GM12878 (cell line): ENCODE results near the gene MAP2K2. TPM values are rescaled to one million over a fixed set of nuclear protein-coding genes. Genes with fewer than 3 reads are reported as not detected.

Experiments
- ATAC-seq: fragments of 200-7000 bp; cut with Tn5 transposase; 3 replicates; pipeline ENCODE4 v1.9.1; 2020; ENCODE audit warnings: mild to moderate bottlenecking, moderate library complexity
- BruUV-seq: library from RNA; stranded (reverse); fragments of 400-500 nt; replicated peaks from 2 replicates; lab custom pipeline; 2021; lab: Mats Ljungman, UMichigan
- CTCF ChIA-PET: fragments of 300-600 bp; sonication (Branson Sonifier 250); formaldehyde crosslinking; extraction: SDS; loops from one replicate; lab custom pipeline; 2021; ENCODE audit warnings: inconsistent platforms; lab: Yijun Ruan, JAX
- POLR2A ChIA-PET: fragments of 350-600 bp; formaldehyde crosslinking; extraction: SDS; loops from one replicate; lab custom pipeline; 2021; ENCODE audit warnings: inconsistent platforms; lab: Charles Lee
- RAD21 ChIA-PET: fragments of 300-600 bp; sonication (Branson Sonifier 250); formaldehyde crosslinking; loops from one replicate; lab custom pipeline; 2023; ENCODE audit warnings: antibody characterized with exemption; ENCODE audit not compliant: unreplicated experiment; lab: Charles Lee
- SMC1A ChIA-PET: fragments of 300-600 bp; sonication (Branson Sonifier 250); formaldehyde crosslinking; loops from one replicate; lab custom pipeline; 2023; ENCODE audit not compliant: unreplicated experiment, uncharacterized antibody; lab: Charles Lee
- DNase-seq: peaks from one replicate; pipeline ENCODE4 v3.0.0-alpha.2; 2011; ENCODE audit warnings: low read depth, low spot score
- FAIRE-seq: peaks from 3 replicates; lab custom pipeline; 2011; peaks lifted over from hg19 to GRCh38; lab: Jason Lieb, UNC
- H2AFZ ChIP-seq: 2 replicates; pipeline ENCODE4 v1.6.0; 2011; ENCODE audit warnings: low read depth, low read length, control low read depth; ENCODE audit not compliant: control insufficient read depth
- H3K27ac ChIP-seq: 2 replicates; pipeline ENCODE4 v1.5.1; 2011; ENCODE audit warnings: control low read depth; ENCODE audit not compliant: control insufficient read depth, insufficient read depth
- H3K27me3 ChIP-seq, 2 experiments: replicated peaks in 1 of 2; 2 replicates each; pipeline versions ENCODE4 v1.6.0 to v1.6.1; 2011; ENCODE audit warnings: low read length in 1 of 2; ENCODE audit not compliant: control insufficient read depth in 2 of 2, insufficient read depth in 2 of 2
- H3K36me3 ChIP-seq, 2 experiments: 2 replicates each; pipeline ENCODE4 v1.5.1; 2011; ENCODE audit warnings: low read length in 1 of 2; ENCODE audit not compliant: control insufficient read depth in 2 of 2, insufficient read depth in 2 of 2
- H3K4me1 ChIP-seq: 2 replicates; pipeline ENCODE4 v1.6.1; 2011; ENCODE audit warnings: mild to moderate bottlenecking, low read length, moderate library complexity, mixed read lengths; ENCODE audit not compliant: control insufficient read depth, insufficient read depth
- H3K4me2 ChIP-seq: 2 replicates; pipeline ENCODE4 v1.6.0; 2011; ENCODE audit warnings: control low read depth; ENCODE audit not compliant: control insufficient read depth, insufficient read depth
- H3K4me3 ChIP-seq: fragments of 200-600 bp; sonication (generic); 2 replicates; pipeline ENCODE4 v1.5.1; 2016
- H3K79me2 ChIP-seq: 2 replicates; pipeline ENCODE4 v1.6.0; 2011; ENCODE audit warnings: low read length; ENCODE audit not compliant: control insufficient read depth, insufficient read depth
- H3K9ac ChIP-seq: 2 replicates; pipeline ENCODE4 v1.8.0; 2011; ENCODE audit warnings: low read length, control low read depth, mixed read lengths; ENCODE audit not compliant: control insufficient read depth, insufficient read depth
- H3K9me3 ChIP-seq: replicated peaks from 3 replicates; pipeline ENCODE4 v1.5.1; 2011; ENCODE audit warnings: mild to moderate bottlenecking, low read length; ENCODE audit not compliant: control insufficient read depth, insufficient read depth
- H4K20me1 ChIP-seq: 2 replicates; pipeline ENCODE4 v1.6.0; 2011; ENCODE audit not compliant: control insufficient read depth, insufficient read depth
- BRCA1 ChIP-seq: IDR thresholded peaks from 2 replicates; pipeline ENCODE4 v1.6.1; 2011; ENCODE audit warnings: low read depth, low read length, improper control_type of control experiment
- ETV6 ChIP-seq, 2 experiments: fragments of 450-650 bp in 1 of 2; IDR thresholded peaks in 1 of 2; conservative IDR thresholded peaks in 1 of 2; 2 replicates each; pipeline ENCODE4 v1.6.1; 2014; ENCODE audit warnings: antibody characterized with exemption in 1 of 2, borderline replicate concordance in 1 of 2, low read depth in 1 of 2, mild to moderate bottlenecking in 1 of 2, moderate library complexity in 1 of 2
- JUNB ChIP-seq: IDR thresholded peaks from 2 replicates; pipeline ENCODE4 v1.6.1; 2016; ENCODE audit warnings: antibody characterized with exemption, mild to moderate bottlenecking
- NR2F1 ChIP-seq: fragments of 450-650 bp; conservative IDR thresholded peaks from 2 replicates; pipeline ENCODE4 v1.6.1; 2017; ENCODE audit warnings: mild to moderate bottlenecking
- STAT1 ChIP-seq: fragments of 450-650 bp; conservative IDR thresholded peaks from 2 replicates; pipeline ENCODE4 v1.6.1; 2014; ENCODE audit warnings: antibody characterized with exemption, mild to moderate bottlenecking
- WGBS: methylation state at CpG from one replicate; pipeline ENCODE4 v1.1.6; 2016; ENCODE audit warnings: low lambda C conversion rate; ENCODE audit not compliant: insufficient replicate concordance, insufficient coverage; ENCODE audit errors: missing lambda C conversion rate; 5-methylcytosine and 5-hydroxymethylcytosine counted together
- in situ Hi-C: fragments of 300-500 bp; cut with MboI; formaldehyde crosslinking; loops from 9 replicates; pipeline ENCODE4 v1.14.3; 2018; ENCODE audit warnings: mixed read lengths
- intact Hi-C: fragments of 100-400 bp; cut with micrococcal nuclease; formaldehyde crosslinking; loops from one replicate; pipeline ENCODE4 v1.14.2; 2022; ENCODE audit not compliant: unreplicated experiment
- polyA plus RNA-seq, 11 experiments: library from polyadenylated mRNA; depleted of rRNA in 4 of 11; unstranded in 6 of 11; stranded (reverse) in 5 of 11; fragments of >200 nt; fragmentation: Nextera tagmentation in 4 of 11; fragmentation: Illumina TruSeq in 1 of 11; extraction: Ambion mirVana in 4 of 11; extraction: Trizol in 1 of 11; gene quantifications; 1 replicate in 1 of 11; 2 replicates in 10 of 11; pipeline versions ENCODE4 v1.2.1 to v1.2.3, GENCODE V29; 2011 to 2016; ENCODE audit warnings: inconsistent platforms in 2 of 11, missing spikeins in 2 of 11, low read depth in 1 of 11
- total RNA-seq, 4 experiments: library from RNA; depleted of rRNA in 3 of 4; stranded (reverse); fragments of >200 nt in 3 of 4; fragmentation: Illumina TruSeq in 1 of 4; extraction: Trizol in 1 of 4; gene quantifications; 2 replicates each; pipeline versions ENCODE4 v1.2.1 to v1.2.3, GENCODE V29; 2013 to 2021
- TF ChIP-seq, protein P1 (sequence below): fragments of 450-650 bp; IDR thresholded peaks from 2 replicates; pipeline ENCODE4 v1.6.1; 2017; ENCODE audit warnings: borderline replicate concordance

MAP2K2 gene
- total and polyA plus RNA-seq, 10 of the 15 experiments (the other 5 are each of a cell fraction or from before 2014, with no cell fraction given) = 1.00 to 210 (median 53.5) TPM

DNA sequence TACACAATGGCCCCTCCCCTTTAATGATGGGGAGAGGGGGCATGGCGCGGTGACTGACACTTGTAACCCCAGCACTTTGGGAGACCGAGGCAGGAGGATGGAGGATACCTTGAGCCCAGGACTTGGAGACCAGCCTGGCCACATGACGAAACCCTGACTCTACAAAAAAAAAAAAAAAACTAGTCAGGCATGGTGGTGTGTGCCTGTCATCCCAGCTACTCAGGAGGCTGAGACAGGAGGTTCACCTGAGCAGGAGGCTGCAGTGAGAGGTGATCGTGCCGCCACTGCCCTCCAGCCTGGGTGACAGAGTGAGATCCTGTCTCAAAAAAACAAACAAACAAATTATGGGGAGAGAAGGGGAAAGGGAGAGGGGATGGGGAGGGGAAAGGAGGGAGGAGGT lies 43.4 kb downstream of the MAP2K2 start:
- TF ChIP-seq ETV6 (conservative IDR thresholded peaks at IDR 0.05 in 1 of 2, IDR thresholded peaks at IDR 0.05 in 1 of 2; ENCODE audit: borderline replicate concordance in 1 of 2, low read depth in 1 of 2) = no peak
- no peak for TF ChIP-seq NR2F1
- TF ChIP-seq, protein P1, sequence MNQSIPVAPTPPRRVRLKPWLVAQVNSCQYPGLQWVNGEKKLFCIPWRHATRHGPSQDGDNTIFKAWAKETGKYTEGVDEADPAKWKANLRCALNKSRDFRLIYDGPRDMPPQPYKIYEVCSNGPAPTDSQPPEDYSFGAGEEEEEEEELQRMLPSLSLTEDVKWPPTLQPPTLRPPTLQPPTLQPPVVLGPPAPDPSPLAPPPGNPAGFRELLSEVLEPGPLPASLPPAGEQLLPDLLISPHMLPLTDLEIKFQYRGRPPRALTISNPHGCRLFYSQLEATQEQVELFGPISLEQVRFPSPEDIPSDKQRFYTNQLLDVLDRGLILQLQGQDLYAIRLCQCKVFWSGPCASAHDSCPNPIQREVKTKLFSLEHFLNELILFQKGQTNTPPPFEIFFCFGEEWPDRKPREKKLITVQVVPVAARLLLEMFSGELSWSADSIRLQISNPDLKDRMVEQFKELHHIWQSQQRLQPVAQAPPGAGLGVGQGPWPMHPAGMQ = no peak
- no peak for TF ChIP-seq BRCA1
- TF ChIP-seq STAT1 = no peak
- TF ChIP-seq JUNB = no peak
- no peaks in the 10 kb centered on the region for H3K36me3 ChIP-seq
- intact Hi-C loops = no loop called here
- CTCF ChIA-PET = interaction anchor here (0.6 kb wide), 1 partner anchor 80 kb away, joined by 3 read pairs; no protein-coding TSS in a partner anchor
- SMC1A ChIA-PET = no interaction called here
- no peaks in the 10 kb centered on the region for H4K20me1 ChIP-seq
- no peak overlapping the region for H3K9ac ChIP-seq
- FAIRE-seq (no peak), DNase-seq (no peak), ATAC-seq (no peak)
- RAD21 ChIA-PET = interaction anchor here (1.2 to 2.3 kb wide), 2 partner anchors 29 kb away, joined by 3 to 7 read pairs; no protein-coding TSS in a partner anchor
- 99% methylated on average over 5 of the region's 6 CpGs for WGBS
- peaks cover 24% of the 10 kb centered on the region for H3K4me1 ChIP-seq
- no peak overlapping the region for H3K27ac ChIP-seq
- no peaks in the 10 kb centered on the region for H3K79me2 ChIP-seq
- POLR2A ChIA-PET = interaction anchor here (0.6 to 4.0 kb wide), 2 partner anchors 21 to 318 kb away, joined by 3 to 15 read pairs; no protein-coding TSS in a partner anchor
- no TSS peak for BruUV-seq
- H3K27me3 ChIP-seq = no peaks in the 10 kb centered on the region
- in situ Hi-C loops = no loop called here
- no peak overlapping the region for H3K4me3 ChIP-seq
- no peak overlapping the region for H3K4me2 ChIP-seq
- no peak overlapping the region for H2AFZ ChIP-seq
- no peaks in the 10 kb centered on the region for H3K9me3 ChIP-seq
